Cardiac fibroblast (primary cell): ENCODE results near the gene TOMM20.
"Not testable (repeated sequence)": the region's sequence is repeated elsewhere in the genome, so short reads cannot be mapped to it uniquely, and the experiment has no call there.

Experiments
- DNase-seq, 2 donors: peaks; one replicate each; pipeline versions ENCODE4 v3.0.0 to v3.0.0-alpha.2; 2010; ENCODE audit warnings: low read depth in 2 of 2
- H3K4me3 ChIP-seq, 2 donors: replicated peaks in 1 of 2; 1 replicate in 1 of 2; 2 replicates in 1 of 2; pipeline ENCODE4 v1.5.1; 2011; ENCODE audit warnings: low read depth in 2 of 2, low read length in 2 of 2, mild to moderate bottlenecking in 2 of 2, moderate library complexity in 1 of 2
- TF ChIP-seq, protein P1 (sequence below): IDR thresholded peaks from one replicate; pipeline ENCODE4 v1.5.1; 2011; ENCODE audit warnings: low read depth, mild to moderate bottlenecking, low read length, inconsistent platforms

Gene TOMM20

DNA sequence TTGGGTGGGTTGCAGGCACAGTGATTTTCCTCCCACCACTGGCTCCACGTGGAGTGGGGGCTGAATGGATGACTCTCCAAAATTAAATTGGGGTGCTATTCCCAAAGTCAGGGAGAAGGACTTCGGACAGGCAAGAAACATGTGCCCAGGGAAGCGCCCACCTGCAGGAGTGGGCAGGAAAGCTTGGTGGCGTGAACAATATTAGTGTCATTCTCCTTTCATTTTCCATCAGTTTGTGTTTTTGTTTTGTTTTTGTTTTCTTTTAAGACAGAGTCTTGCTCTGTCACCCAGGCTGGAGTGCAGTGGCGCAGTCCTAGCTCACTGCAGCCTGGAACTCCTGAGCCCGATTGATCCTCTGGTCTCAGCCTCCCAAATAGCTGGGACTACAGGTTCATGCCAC lies 30.1 kb downstream of the TOMM20 start:
- no peak for DNase-seq
- TF ChIP-seq, protein P1, sequence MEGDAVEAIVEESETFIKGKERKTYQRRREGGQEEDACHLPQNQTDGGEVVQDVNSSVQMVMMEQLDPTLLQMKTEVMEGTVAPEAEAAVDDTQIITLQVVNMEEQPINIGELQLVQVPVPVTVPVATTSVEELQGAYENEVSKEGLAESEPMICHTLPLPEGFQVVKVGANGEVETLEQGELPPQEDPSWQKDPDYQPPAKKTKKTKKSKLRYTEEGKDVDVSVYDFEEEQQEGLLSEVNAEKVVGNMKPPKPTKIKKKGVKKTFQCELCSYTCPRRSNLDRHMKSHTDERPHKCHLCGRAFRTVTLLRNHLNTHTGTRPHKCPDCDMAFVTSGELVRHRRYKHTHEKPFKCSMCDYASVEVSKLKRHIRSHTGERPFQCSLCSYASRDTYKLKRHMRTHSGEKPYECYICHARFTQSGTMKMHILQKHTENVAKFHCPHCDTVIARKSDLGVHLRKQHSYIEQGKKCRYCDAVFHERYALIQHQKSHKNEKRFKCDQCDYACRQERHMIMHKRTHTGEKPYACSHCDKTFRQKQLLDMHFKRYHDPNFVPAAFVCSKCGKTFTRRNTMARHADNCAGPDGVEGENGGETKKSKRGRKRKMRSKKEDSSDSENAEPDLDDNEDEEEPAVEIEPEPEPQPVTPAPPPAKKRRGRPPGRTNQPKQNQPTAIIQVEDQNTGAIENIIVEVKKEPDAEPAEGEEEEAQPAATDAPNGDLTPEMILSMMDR: no peak
- H3K4me3 ChIP-seq: no peak overlapping the region

DNA sequence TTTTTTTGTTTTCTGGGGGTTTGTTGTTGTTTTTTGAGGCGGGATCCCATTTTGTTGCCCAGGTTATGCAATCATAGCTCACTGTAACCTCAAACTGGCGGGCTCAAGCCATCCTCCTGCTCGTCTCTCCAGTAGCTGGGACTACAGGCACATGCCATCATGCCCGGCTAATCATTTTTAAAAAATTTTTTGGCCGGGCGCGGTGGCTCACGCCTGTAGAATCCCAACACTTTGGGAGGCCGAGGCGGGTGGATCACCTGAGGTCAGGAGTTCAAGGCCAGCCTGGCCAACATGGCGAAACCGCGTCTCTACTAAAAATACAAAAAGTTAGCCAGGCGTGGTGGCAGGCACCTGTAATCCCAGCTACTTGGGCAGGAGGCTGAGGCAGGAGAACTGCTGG lies 31.1 kb downstream of the TOMM20 start:
- not testable (repeated sequence) for H3K4me3 ChIP-seq, DNase-seq

DNA sequence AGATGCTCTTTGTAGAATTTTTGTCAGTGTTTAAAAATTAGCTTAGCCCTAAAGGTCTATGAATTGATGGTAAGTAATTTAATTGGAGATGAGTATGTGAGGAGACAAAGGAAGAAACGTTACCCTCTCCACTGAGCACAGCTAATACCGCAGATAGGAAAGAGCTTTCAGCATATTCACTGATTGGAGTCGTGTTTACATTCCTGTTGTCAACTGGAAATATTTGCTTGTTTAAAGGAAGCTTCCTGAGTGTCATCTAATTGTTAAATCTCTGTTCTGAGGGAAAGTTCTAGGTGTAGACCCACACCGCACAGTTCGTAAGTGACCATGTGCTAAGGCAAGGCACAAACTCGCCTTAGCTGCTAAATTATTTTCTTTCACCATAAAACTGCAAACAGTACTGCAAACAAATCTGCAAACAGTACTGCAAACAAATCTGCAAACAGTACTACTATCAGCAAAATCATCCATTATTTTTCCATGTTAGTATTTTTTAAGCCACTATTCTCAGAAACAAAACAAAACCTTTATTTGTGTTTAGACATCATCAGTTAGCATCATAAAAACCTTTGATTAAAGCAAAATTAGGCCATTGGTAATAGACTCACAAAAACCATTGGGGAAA lies 32.6 kb downstream of the TOMM20 start:
- TF ChIP-seq, protein P1: no peak
- no peak overlapping the region for H3K4me3 ChIP-seq
- DNase-seq: no peak

DNA sequence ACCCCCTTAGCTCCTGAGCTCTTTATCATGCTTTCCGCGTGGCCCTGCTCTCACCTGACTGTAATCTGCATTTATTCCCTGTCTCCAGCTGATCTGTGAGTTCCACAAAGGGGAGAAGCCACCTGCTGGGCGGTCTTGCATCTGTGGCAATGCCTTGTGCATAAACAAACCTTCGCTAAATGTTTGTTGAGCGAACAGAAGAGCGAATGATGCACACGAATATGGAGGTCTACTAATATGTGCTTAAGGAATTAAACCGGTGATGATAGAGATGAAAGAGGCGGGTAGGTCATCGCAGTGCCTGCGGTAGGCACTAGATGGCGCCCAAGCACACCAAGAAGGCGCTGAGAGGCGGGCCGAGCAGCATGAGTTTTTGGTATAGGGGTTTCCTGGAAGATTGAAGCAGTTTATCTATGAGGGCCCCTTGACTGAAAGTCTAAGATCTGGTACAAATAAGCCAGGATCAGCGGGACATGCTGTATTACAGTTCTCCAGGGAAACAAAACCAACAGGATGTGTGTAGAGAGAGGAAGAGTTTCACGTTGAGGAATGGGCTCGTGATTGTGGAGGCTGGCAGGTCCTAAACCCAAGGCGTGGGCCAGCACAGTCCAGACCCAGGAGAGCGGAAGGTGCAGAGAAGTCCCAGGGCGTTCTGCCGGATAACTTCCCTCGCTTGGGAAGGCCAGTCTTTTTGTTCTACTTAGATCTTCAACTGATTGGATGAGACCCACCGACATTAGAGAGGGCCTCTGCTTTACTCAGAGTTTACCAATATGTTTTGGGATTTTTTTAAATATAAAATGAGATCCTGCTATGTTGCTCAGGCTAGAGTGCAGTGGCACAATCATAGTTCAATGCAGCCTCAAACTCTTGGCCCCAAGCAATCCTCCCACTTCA lies 34.7 kb downstream of the TOMM20 start:
- DNase-seq: peak; percentile 72 to 77
- TF ChIP-seq, protein P1: peak; percentile 95
- peak overlapping the region in 1 of 2 donors; percentile 3 for H3K4me3 ChIP-seq

DNA sequence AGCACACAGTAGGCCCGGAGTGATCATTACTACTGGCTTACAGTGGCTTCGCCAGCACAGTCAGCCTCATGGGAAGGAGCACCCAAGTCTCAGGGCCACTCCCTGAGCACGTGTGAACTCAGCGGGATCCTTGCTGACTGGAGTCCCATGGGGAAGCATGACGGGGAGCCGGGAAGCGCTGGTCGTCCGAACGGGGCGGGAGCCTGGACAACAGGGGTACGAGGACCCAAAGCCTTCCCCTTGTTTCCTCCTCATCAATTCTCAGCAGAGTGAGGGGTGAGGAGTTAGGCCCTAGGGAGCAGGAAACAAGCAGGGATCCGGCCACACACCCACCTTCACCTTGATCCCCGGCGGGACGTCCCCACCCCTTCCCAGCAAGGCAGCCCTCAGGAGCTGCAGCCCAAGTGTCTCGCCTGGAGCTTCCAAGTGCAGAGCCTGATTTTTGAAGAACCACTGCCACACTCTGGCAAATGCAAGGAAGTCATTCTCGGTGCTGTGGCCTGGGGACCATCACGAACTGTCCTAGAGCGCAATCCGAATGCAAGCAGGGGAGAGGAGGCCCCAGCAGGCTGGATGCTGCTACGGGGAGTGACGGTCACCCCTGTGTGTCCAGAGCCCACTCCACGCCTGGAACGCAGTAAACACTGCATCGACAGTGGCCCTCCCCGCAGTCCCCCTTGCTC lies 35.5 kb downstream of the TOMM20 start:
- TF ChIP-seq, protein P1: peak; percentile 52
- peak; percentile 86 for DNase-seq
- peak overlapping the region in 1 of 2 donors; percentile 3 for H3K4me3 ChIP-seq

DNA sequence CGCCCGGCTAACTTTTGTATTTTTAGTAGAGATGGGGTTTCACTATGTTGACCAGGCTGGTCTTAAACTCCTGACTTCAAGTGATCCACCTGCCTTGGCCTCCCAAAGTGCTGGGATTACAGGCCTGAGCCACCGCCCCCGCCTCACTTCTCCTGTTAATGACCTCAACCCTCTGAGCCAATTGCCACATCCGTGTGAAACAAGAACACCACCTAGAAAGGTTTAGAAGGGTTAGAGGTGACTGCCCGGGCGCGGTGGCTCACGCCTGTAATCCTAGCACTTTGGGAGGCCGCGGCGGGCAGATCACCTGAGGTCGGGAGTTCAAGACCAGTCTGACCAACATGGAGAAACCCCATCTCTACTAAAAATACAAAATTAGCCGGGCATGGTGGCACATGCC lies 36.2 kb downstream of the TOMM20 start:
- DNase-seq, H3K4me3 ChIP-seq: not testable (repeated sequence)

DNA sequence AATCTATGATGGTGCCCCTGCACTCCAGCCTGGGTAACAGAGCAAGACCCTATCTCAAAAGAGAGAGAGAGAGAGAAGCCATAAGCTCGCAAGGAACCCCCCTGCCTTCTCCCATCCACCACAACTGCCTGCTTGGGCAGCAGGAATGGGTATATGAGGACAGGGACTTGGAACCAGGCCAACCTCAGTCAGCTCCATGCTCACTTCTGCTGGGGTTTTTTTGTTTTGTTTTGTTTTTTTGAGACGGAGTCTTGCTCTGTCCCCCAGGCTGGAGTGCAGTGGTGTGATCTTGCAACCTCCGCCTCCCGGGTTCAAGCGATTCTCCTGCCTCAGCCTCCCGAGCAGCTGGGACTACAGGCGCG lies 36.6 kb downstream of the TOMM20 start:
- not testable (repeated sequence) for H3K4me3 ChIP-seq, DNase-seq

DNA sequence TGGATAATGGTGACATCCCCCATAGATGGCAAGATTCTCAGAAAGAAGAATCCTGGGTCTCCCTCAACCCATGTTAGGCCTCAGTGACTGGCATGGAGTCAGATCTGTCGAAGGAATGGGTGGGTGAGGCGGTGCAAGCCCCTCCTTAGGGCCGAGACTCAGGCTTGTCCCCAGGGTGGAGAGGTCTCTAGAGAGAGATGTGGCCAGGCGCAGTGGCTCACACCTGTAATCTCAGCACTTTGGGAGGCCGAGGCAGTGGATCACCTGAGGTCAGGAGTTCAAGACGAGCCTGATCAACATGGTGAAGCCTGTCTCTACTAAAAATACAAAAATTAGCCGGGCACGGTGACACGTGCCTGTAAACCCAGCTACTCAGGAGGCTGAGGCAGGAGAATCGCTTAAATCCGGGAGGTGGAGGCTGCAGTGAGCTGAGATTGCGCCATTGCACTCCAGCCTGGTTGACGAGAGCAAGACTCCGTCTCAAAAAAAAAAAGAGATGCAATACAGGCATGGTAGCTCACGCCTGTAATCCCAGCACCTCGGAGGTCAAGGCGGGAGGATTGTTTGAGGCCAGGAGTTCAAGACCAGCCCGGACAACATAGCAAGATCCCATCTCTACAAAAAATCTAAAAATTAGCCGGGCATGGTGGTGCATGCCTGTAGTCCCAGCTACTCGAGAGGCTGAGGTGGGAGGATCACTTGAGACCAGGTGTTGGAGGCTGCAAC lies 37.2 kb downstream of the TOMM20 start:
- H3K4me3 ChIP-seq, DNase-seq: not testable (repeated sequence)
